HL-60 (cell line): ENCODE measurements around the gene CDC37.

Experiments used
- DNase-seq, 2 experiments: peaks; one replicate each; pipeline ENCODE4 v3.0.0-alpha.2; 2010 to 2020; ENCODE audit warnings: low read depth in 1 of 2, low spot score in 1 of 2
- H3K27ac ChIP-seq: fragments of 250-450 bp; sonication (Bioruptor Pico); replicated peaks from 2 replicates; pipeline ENCODE4 v1.5.1; 2020; ENCODE audit warnings: mild to moderate bottlenecking, moderate library complexity
- H3K27me3 ChIP-seq: fragments of 250-450 bp; sonication (Bioruptor Pico); 2 replicates; pipeline ENCODE4 v1.5.1; 2021; ENCODE audit warnings: mild to moderate bottlenecking, moderate library complexity; ENCODE audit not compliant: insufficient read depth, poor library complexity, severe bottlenecking
- H3K4me3 ChIP-seq: replicated peaks from 2 replicates; pipeline ENCODE4 v1.5.1; 2011; ENCODE audit warnings: mild to moderate bottlenecking, control low read depth, low read length; ENCODE audit not compliant: insufficient read depth
- CTCF ChIP-seq: IDR thresholded peaks from one replicate; pipeline ENCODE4 v1.5.1; 2011; ENCODE audit warnings: low read length, control low read depth, inconsistent platforms; ENCODE audit not compliant: insufficient read depth
- GABPA ChIP-seq: IDR thresholded peaks from 2 replicates; pipeline ENCODE4 v1.6.1; 2012; ENCODE audit warnings: low read depth
- POLR2AphosphoS5 ChIP-seq: IDR thresholded peaks from 2 replicates; pipeline ENCODE4 v1.6.1; 2012; ENCODE audit warnings: low read depth
- REST ChIP-seq: IDR thresholded peaks from 2 replicates; pipeline ENCODE4 v1.6.1; 2012; ENCODE audit warnings: low read depth; ENCODE audit not compliant: insufficient replicate concordance
- SPI1 ChIP-seq: IDR thresholded peaks from 2 replicates; pipeline ENCODE4 v1.6.1; 2012; ENCODE audit warnings: low read depth, mild to moderate bottlenecking, borderline replicate concordance

CDC37 gene

GRCh38 chr19:10420444-10421239 is 17.3 kb upstream of the CDC37 start, which contains the start of gene PDE4A:
Gene PDE4A, plus strand, starts transcription at chr19:10420538. Its CDS starts 227 bp downstream, at chr19:10420765.
- Histone ChIP-seq H3K27me3 (peaks cover 52% of the 10 kb centered on the region), H3K27ac (no peak within 1 kb of the TSS), H3K4me3 (peak within 1 kb of the TSS; percentile 26)
- DNase-seq, result no peak
- TF ChIP-seq REST (no peak), POLR2AphosphoS5 (no peak), GABPA (no peak), SPI1 (no peak), CTCF (peak; percentile 27)

GRCh38 chr19:10419646-10420443 is 16.5 kb upstream of the CDC37 start:
- no peak for DNase-seq
- Histone ChIP-seq H3K27ac (no peak overlapping the region), H3K4me3 (peak overlapping the region; percentile 26), H3K27me3 (peaks cover 52% of the 10 kb centered on the region)
- TF ChIP-seq REST (no peak), CTCF (no peak), SPI1 (no peak), GABPA (no peak), POLR2AphosphoS5 (no peak)

GRCh38 chr19:10419200-10419645 is 15.9 kb upstream of the CDC37 start:
- no peak for DNase-seq
- H3K27me3 ChIP-seq, result peaks cover 52% of the 10 kb centered on the region
- H3K27ac ChIP-seq, result no peak overlapping the region
- TF ChIP-seq REST, result no peak
- TF ChIP-seq GABPA, result no peak
- no peak for TF ChIP-seq CTCF
- peak overlapping the region; percentile 26 for H3K4me3 ChIP-seq
